GM18858 (cell line): ENCODE measurements around the gene GLYR1.
"Not testable (repeated sequence)": the region's sequence is repeated elsewhere in the genome, so short reads cannot be mapped to it uniquely, and the experiment has no call there.

Experiments
- ATAC-seq: cut with Tn5 transposase; IDR thresholded peaks from one replicate; pipeline ENCODE4 v1.9.1; 2021; ENCODE audit not compliant: unreplicated experiment

The GLYR1 gene

DNA sequence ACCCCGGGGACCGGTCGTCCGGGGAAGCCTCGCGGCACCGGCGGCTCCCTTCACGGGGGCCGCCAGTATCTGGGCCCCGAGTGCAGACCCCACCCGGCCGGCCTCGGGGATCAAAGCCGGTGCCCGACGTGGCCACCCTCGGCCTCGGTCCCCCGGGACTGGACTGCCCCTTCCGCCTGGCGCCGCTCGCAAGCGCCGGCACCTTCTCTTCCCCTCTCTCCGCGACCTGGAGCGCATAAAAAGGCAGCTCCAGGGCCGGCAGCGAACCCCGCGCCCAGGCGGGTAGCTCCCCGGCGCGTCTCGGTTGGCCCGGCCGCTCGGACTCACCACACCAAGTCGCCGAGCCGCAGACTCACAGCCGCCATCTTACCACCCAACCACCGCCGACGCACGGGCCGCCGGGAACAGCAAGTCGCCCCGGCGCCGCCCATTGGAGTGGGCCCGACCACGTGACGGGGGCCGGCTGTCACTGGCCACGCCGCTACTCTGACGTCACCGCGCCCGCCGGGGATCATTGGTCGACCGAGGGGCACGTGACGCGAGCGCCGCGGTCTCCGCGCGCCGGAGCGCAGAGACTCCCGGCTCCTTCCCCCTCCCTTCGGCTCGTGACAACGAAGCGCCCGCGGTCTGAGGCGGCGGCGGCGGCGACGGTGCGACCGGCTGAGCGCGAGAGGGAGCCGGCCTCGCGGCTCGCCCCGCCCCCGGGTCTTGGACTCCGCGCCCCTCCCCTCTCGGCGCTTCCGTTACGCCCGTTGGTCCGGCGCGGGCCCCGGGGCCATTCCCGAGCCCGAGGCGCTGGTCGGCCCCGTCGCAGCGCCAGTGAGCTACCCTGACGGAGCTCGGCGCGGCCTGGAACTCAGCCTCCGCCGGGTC is at the start of gene GLYR1, which contains the start of gene UBN1:
TSS of gene GLYR1 (minus strand) at position 388 of the 873 bp plus-strand sequence. CDS start at position 365, 23 bp downstream.
TSS of gene UBN1 (plus strand) at position 581 of the 873 bp plus-strand sequence. CDS start 5,437 bp downstream, outside the sequence.
- ATAC-seq = peak; percentile 72

DNA sequence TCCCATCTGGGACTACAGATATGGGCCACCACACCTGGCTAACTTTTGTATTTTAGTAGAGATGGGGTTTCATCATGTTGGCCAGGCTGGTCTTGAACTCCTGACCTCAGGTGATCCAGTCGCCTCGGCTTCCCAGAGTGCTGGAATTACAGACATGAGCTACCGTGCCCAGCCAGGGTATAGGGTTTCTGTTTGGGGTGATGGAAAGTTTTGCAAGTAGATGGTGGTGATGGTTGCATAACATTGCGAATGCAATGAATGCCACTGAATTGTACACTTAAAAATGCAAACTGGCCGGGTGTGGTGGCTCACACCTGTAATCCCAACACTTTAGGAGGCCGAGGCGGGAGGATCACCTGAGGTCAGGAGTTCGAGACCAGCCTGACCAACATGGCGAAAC is 49.7 kb upstream of the GLYR1 start:
- ATAC-seq = not testable (repeated sequence)

- ATAC-seq = no peak
These were observed 48.3 kb upstream of the GLYR1 start for GRCh38 chr16:4895366-4895765.

DNA sequence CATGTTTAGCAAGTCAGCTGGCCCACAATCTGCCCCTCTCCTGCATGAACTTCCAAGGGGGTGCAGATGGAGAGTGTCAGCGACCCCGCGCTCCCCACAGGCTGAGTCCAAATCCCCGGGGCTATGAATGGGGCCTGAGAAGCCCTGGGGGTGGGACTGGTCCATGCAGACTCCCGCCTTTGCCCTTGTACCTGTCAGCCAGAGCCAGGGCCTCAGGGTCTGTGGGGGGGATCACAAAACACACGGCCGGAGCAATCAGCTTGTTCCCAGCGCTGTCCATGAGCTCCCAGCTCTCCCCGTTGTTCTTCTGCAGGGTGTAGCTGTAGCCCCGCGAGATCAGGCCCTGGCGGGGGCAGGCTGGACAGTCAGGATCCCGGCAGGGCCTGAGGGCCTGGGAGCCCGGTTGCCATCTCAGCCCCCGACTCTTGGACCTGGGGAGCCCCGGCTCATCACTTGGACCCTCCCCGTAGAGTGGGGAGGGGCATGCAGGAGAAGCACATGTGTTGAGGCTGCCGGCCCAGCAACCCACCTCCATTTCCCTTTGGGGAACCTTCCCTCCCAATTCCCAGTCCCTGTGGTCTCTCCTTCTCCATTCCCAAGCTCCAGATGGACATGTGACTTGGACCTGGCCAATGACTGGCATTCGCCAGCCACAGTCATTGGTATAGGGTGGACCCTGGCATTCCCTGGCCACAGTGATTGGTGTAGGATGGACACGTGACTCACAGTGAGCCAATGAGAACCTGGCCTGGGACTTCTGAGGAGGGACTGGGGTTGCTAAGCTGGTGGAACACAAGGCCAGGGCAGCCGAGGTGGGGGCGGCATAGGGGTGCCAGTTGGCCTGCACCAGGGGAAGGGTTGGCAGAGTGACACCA is 47.4 kb upstream of the GLYR1 start:
- ATAC-seq = no peak

DNA sequence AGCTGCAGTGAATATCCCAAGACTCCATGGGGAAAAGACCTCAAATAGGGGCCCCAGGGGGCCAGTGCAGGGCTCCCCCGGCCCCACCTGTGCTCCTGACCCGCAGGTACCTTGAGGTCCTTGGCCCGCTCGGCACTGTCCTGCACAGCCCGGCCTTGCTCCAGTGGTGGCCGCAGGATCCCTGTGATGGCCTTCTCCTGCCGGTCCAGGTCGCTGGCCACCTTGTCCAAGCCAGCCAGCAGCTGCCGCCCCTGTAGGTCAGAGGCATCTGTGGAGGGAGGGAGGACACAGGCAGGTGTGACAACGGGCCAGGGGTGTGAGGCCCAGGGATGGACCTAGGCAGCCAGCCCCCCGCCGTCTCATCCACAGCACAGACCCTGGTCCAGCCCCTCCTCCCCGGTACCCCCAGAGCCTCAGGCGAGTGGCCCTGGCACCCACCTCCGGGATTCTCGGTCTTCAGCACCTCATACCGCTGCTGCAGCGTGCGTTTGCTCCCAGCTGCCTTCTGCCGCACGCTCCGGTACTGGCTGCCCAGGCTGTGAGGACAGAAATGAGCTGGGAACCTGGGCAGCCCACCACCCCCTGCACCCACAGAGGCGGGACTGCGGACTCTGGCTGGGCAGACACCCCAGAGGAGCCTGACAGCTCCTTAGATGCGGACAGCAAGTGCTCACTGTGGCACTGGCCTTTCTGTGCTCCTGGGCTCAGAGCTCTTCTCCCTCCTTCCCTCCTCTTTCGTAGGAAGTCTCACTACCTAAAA is 46.2 kb upstream of the GLYR1 start:
- ATAC-seq = no peak

GRCh38 chr16:4892361-4893102 is 45.4 kb upstream of the GLYR1 start:
- ATAC-seq = no peak

DNA sequence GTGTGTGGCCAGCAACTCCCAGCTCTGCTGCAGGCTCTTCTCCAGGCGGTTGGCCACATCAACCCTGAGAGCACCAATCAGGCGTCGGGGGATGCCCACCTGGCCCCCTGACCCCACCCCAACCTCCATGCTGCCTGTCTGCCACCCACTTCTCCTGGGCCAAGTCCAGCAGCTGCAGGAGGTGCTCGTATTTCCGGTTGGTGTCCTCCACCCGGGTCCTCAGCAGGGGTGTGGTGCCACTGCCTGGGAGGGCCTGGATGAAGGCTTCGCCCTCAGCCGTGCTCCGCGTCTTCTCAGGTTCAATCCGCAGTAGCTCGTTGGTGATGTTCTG is 44.8 kb upstream of the GLYR1 start:
- ATAC-seq = no peak

- no peak for ATAC-seq
These were observed 44.2 kb upstream of the GLYR1 start for GRCh38 chr16:4891097-4891885.

GRCh38 chr16:4890686-4891085 is 43.6 kb upstream of the GLYR1 start:
- no peak for ATAC-seq

- ATAC-seq = no peak
These were observed 42.9 kb upstream of the GLYR1 start for GRCh38 chr16:4890026-4890425.

DNA sequence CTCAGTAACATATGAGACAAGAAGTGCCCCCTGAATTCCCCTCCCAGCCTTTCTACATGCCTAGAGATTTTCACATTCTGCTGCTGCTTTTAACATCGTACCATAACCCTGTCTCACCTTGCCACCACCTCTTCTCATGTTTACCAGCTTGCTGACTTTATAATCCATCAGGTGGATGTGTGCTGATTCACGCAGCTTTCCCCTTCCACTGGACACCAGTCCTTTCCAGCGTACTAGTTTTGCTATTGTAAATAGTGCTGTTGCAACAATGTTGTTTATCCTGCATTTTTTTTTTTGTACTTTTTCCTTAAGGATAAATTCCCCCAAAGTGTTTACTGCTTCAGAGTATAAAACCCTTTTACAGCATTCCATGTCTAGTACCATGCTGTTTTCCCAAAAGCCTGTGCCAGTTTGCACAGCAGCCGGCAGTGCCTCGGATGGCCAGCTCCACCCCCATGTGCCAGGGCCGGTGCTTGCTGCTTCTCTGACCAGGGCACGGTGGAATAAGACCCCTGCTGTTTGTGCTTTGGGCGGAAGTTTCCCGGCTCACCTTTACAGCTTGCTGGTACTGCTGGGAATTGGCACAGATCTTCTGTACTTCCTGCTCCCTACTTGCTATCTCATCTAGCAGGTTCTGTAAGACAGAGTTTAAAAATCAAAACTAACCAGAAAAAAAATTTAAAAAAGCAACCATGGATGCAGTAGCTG is 41.5 kb upstream of the GLYR1 start:
- no peak for ATAC-seq

DNA sequence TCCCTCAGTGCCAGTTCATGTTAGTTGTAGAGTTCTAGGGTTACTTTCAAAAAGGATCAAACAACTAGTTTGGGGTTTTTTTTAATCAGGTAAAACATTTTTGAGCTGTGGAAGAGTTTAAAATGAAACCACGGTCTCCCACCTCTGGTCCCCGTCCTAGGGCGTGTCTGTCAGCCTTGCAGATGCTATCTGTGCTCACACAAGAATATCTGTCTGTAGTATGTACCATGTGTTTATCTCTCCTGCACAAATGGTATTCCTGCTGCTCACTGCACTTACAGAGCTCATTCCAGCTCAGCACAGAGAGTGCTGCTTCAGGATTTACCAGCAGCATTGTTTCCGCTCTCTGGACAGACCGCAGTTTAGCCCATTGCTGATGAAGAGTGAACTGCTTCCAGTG is 39.1 kb upstream of the GLYR1 start:
- no peak for ATAC-seq

DNA sequence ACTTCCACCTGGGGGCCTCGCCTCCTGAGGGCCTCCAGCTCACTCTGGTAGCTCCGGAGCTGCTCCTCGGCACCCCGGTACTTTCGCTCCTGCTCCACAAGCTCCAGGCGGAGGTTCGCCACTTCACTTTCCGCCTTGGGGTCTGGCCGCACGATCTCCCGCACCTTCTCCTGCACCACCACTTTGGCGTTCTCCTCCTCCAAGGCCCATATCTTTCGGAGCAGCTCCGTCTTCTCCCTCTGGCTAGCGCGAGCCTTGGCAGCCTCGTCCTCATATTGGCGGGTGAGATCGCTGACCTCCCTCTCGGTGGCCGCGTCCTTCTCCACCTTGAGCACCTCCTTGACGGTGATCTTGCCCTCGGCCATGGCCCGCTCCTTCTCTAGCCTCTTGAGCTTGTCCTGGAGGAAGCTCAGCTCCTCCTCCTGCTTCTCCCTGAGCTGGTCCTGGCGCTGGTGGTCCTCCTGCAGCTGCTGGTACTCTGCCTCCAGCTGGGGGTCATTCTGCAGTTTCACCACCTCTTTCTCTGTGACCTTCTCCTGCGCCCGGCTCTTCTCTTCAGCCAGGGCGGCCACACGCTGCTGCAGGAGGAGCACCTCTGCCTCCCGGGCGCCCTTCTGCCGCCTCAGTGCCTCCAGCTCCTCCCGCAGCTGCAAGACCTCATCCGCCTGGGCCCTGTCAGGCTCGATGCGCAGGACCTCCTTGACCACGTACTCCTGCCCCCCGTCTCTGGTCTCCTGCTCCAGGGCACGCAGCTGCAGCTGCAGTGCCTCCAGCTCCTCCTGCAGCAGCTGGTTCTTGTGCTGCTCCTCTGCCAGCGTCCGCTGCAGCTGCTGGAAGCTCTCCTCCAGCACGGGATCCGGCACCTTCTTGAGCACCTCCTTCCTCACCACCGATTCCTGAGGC is 38.1 kb upstream of the GLYR1 start:
- no peak for ATAC-seq

DNA sequence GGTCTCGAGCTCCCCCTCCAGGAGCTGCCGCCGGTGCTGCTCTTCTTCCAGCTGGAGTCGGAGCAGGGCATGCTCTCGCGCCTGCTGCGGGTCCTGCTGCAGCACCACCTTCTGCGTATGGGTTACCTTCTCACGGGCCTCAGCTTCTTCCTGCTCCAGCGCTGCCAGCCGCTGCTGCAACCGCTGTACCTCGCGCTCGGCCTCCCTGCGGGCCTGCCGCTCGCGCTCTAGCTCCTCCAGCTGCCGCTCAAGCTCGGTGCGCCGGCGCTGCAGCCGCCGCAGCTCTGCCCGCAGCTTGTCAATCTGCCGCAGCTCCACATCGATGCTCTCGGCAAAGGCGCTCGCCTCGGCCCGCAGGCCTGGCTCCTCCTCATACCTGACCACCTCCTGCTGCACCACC is 37.1 kb upstream of the GLYR1 start:
- ATAC-seq = no peak

DNA sequence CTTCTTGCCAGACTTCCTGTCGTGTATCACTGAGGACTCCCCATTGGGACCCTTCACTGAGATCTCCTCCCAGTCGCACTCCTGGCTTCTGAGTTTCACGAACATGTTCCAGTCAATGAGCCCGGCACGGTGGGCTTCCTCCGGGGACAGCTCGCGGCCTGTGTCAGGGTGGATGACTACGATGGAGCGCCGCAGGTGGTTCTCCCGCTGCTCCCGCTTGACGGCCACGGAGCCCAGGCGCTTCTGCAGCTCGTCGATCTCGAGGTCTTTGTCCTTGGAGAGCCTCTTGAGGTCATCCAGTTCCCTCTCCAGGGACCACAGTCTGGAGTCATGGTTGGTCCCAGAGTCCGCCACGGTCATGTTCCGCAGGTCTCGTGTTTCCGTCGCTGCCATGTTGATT is 36.4 kb upstream of the GLYR1 start:
- ATAC-seq = no peak

- no peak for ATAC-seq
These were observed 35.7 kb upstream of the GLYR1 start for GRCh38 chr16:4882633-4883285.

- no peak for ATAC-seq
These were observed 35.0 kb upstream of the GLYR1 start for GRCh38 chr16:4882000-4882632.
